SHP77 treated with DMSO at 0.1 percent for 48 hours (cell line): ENCODE data around the gene SSU72.
"Not testable (repeated sequence)": the region's sequence is repeated elsewhere in the genome, so short reads cannot be mapped to it uniquely, and the experiment has no call there.

Experiments used
- DNase-seq: peaks from one replicate; lab custom pipeline; 2025; lab: John Stamatoyannopoulos, UW

Gene SSU72

GRCh38 chr1:1527092-1527816, 47.4 kb downstream of the SSU72 start:
- no peak for DNase-seq

- not testable (repeated sequence) for DNase-seq
These were observed 48.2 kb downstream of the SSU72 start for GRCh38 chr1:1526476-1526875.

- not testable (repeated sequence) for DNase-seq
These were observed 49.8 kb downstream of the SSU72 start for GRCh38 chr1:1524750-1525383.

GRCh38 chr1:1523651-1524050, 51.0 kb downstream of the SSU72 start:
- not testable (repeated sequence) for DNase-seq

- not testable (repeated sequence) for DNase-seq
These were observed 51.4 kb downstream of the SSU72 start for GRCh38 chr1:1523226-1523625.

GRCh38 chr1:1522536-1522935, 52.1 kb downstream of the SSU72 start:
- DNase-seq = not testable (repeated sequence)

- no peak for DNase-seq
These were observed 53.3 kb downstream of the SSU72 start for GRCh38 chr1:1521331-1521730.

GRCh38 chr1:1519805-1520505, 54.7 kb downstream of the SSU72 start:
- not testable (repeated sequence) for DNase-seq

- not testable (repeated sequence) for DNase-seq
These were observed 56.0 kb downstream of the SSU72 start for GRCh38 chr1:1518621-1519007.

- DNase-seq = no peak
These were observed 56.6 kb downstream of the SSU72 start for GRCh38 chr1:1517973-1518620.

GRCh38 chr1:1516923-1517322, 57.7 kb downstream of the SSU72 start:
- DNase-seq = not testable (repeated sequence)

- not testable (repeated sequence) for DNase-seq
These were observed 60.3 kb downstream of the SSU72 start for GRCh38 chr1:1514376-1514775.

- not testable (repeated sequence) for DNase-seq
These were observed 61.0 kb downstream of the SSU72 start for GRCh38 chr1:1513675-1514074.

- DNase-seq = not testable (repeated sequence)
These were observed 62.2 kb downstream of the SSU72 start for GRCh38 chr1:1512425-1512824.

- DNase-seq = peak; percentile 91
These were observed 63.0 kb downstream of the SSU72 start, which contains the start of gene ATAD3A for GRCh38 chr1:1511533-1512285. Gene ATAD3A (plus strand): TSS chr1:1512162. CDS start chr1:1512269, 107 bp downstream.

- DNase-seq = peak; percentile 50
These were observed 63.6 kb downstream of the SSU72 start for GRCh38 chr1:1510912-1511532.

- DNase-seq = not testable (repeated sequence)
These were observed 65.2 kb downstream of the SSU72 start for GRCh38 chr1:1509465-1509850.

- not testable (repeated sequence) for DNase-seq
These were observed 65.7 kb downstream of the SSU72 start for GRCh38 chr1:1508775-1509464.

- no peak for DNase-seq
These were observed 67.4 kb downstream of the SSU72 start for GRCh38 chr1:1507305-1507704.

GRCh38 chr1:1505801-1506200, 68.9 kb downstream of the SSU72 start:
- DNase-seq = peak; percentile 46
